Osteocyte (in vitro differentiated cells): Measurements from ENCODE around the gene ANKRD36C. TPM values are rescaled to one million over a fixed set of nuclear protein-coding genes. Genes with fewer than 3 reads are reported as not detected.
A peak's percentile ranks its signal among the peaks of the same experiment; 100 is the strongest.
"Not testable (repeated sequence)": the region's sequence is repeated elsewhere in the genome, so short reads cannot be mapped to it uniquely, and the experiment has no call there.

Experiments
- DNase-seq: peaks from one replicate; pipeline ENCODE4 v3.0.0; 2021; ENCODE audit warnings: mixed read lengths; ENCODE audit not compliant: unreplicated experiment; ENCODE audit errors: extremely low spot score
- H3K27ac Mint-ChIP-seq: one replicate; pipeline ENCODE4 v1.8.0; 2021; ENCODE audit warnings: mild to moderate bottlenecking, mixed read lengths; ENCODE audit not compliant: unreplicated experiment
- H3K27me3 Mint-ChIP-seq: one replicate; pipeline ENCODE4 v1.8.0; 2021; ENCODE audit warnings: mixed read lengths; ENCODE audit not compliant: unreplicated experiment
- H3K36me3 Mint-ChIP-seq: one replicate; pipeline ENCODE4 v1.8.0; 2021; ENCODE audit warnings: mixed read lengths; ENCODE audit not compliant: unreplicated experiment
- H3K4me1 Mint-ChIP-seq: one replicate; pipeline ENCODE4 v1.8.0; 2021; ENCODE audit warnings: mixed read lengths; ENCODE audit not compliant: unreplicated experiment
- H3K4me3 Mint-ChIP-seq: one replicate; pipeline ENCODE4 v1.8.0; 2021; ENCODE audit warnings: mild to moderate bottlenecking, moderate library complexity, mixed read lengths; ENCODE audit not compliant: unreplicated experiment
- H3K9me3 Mint-ChIP-seq: one replicate; pipeline ENCODE4 v1.8.0; 2021; ENCODE audit warnings: mixed read lengths; ENCODE audit not compliant: unreplicated experiment
- total RNA-seq: library from RNA; stranded (reverse); gene quantifications from 2 replicates; pipeline ENCODE4 v1.2.1, GENCODE V29; 2021
- TF ChIP-seq, protein P1 (sequence below): fragments of 200-600 bp; sonication (generic); IDR thresholded peaks from 2 replicates; pipeline ENCODE4 v1.5.0; 2021; ENCODE audit warnings: antibody characterized with exemption, mild to moderate bottlenecking, moderate library complexity

ANKRD36C gene
- total RNA-seq, 1 donor from 2014 or later, result 41.7 TPM

DNA sequence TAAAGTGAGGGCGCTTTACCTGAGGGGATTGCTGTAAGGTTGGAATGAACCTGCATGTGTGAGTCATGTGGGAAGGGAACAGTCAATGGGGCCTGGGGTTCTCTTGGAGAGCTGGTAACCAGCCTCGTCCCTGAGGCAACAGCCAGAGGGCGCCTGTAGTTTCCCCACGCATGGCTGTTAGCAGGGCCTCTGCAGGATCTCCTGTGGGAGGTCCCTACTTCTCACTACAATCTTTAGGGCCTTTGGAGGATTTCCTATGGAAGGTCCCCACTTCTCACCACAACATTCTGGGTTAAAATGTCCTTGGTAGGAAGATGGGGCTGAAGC, 19.5 kb upstream of the ANKRD36C start:
- Mint-ChIP-seq H3K27me3 (peaks cover 13% of the 10 kb centered on the region), H3K4me3 (peak overlapping the region; percentile 54)
- TF ChIP-seq, protein P1, sequence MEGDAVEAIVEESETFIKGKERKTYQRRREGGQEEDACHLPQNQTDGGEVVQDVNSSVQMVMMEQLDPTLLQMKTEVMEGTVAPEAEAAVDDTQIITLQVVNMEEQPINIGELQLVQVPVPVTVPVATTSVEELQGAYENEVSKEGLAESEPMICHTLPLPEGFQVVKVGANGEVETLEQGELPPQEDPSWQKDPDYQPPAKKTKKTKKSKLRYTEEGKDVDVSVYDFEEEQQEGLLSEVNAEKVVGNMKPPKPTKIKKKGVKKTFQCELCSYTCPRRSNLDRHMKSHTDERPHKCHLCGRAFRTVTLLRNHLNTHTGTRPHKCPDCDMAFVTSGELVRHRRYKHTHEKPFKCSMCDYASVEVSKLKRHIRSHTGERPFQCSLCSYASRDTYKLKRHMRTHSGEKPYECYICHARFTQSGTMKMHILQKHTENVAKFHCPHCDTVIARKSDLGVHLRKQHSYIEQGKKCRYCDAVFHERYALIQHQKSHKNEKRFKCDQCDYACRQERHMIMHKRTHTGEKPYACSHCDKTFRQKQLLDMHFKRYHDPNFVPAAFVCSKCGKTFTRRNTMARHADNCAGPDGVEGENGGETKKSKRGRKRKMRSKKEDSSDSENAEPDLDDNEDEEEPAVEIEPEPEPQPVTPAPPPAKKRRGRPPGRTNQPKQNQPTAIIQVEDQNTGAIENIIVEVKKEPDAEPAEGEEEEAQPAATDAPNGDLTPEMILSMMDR, result peak; percentile 34
- not testable (repeated sequence) for DNase-seq, H3K27ac Mint-ChIP-seq, H3K36me3 Mint-ChIP-seq, H3K4me1 Mint-ChIP-seq, H3K9me3 Mint-ChIP-seq

DNA sequence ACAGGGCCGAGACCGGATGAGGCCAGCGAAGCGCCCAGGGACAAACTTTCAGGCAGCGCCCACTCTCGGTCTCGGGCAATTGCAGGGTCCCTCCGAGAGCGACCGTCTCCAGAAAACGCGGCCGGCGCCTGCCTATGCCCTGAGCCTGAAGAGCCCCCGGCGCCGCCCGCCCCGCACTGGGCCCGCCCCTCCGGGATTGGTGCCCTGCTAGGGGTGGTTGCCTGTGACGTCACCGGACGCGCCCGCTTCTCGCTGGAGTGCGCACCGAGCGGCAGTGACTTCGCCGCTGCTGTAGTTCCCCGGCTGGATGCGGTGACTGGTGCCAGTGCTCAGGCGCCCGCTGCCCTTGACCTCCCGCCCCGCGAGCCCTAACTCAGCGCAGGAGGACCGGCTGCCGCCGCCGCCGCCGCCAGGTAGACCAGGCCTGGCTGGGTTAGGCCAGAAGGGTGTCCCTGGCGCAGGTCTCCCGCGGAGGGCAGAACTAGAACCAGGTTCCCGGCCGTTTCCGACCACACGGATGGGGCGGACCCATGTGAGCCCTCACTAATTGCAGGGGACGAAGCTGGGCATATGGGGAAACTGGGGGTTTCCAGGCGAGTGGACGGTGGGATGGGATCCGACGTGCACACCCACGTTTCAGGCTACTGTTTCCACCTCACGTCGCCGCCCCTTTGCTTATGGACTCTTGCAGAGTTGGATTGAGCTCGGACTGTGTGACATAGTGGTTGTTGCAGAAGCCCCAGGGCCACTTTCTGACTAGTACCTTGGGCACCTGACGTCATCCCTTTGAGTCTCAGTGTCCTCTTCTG, 18.9 kb upstream of the ANKRD36C start:
- H3K4me1 Mint-ChIP-seq, H3K36me3 Mint-ChIP-seq, H3K9me3 Mint-ChIP-seq: not testable (repeated sequence)
- peaks cover 19% of the 10 kb centered on the region for H3K27me3 Mint-ChIP-seq
- H3K27ac Mint-ChIP-seq, result peak overlapping the region; percentile 82
- peak overlapping the region; percentile 78 for H3K4me3 Mint-ChIP-seq
- DNase-seq, result peak; percentile 97

DNA sequence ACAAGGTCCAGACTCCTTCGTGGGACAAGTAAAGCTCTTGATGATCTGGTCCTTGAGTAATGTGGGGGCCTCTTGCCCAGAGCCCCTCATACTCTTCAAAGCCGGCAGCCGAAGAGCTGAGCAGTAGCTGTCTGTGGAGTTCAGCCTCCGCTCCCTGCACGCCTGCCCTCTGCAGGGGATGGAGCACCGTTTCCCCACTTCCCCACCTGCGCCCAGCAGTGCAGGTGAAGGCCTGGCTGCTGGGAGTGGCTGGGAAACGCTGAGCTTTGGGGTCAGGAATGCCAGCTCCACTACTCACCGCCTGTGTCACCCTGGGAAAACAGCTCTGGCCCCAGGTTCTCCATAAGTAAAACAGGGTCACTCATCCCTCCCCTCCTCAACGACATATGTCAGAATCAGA, 18.2 kb upstream of the ANKRD36C start:
- Mint-ChIP-seq H3K4me3 (peak overlapping the region; percentile 78), H3K27me3 (peaks cover 25% of the 10 kb centered on the region), H3K27ac (peak overlapping the region; percentile 82)
- not testable (repeated sequence) for H3K9me3 Mint-ChIP-seq, H3K4me1 Mint-ChIP-seq, DNase-seq, H3K36me3 Mint-ChIP-seq

DNA sequence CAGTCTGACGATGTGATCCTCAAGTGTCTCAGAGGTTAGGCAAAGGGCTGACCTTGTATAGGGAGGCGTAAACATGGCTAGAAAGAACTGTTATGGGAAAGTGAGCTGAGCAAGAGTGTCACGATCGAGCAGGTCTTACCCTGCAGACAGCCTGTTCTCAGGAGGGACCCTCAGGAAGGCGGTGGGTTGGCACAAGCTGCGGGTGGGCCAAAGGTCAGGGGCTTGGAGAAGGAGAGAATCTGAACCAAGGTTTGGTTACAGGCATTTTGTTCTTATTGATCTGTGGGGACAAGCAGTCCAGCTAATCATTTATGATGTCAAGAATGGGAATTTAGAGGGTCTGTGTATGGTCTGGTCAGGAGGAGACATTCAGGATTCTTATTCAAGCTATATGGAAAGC, 16.4 kb upstream of the ANKRD36C start:
- H3K9me3 Mint-ChIP-seq, H3K4me1 Mint-ChIP-seq, DNase-seq, H3K36me3 Mint-ChIP-seq, H3K4me3 Mint-ChIP-seq, H3K27ac Mint-ChIP-seq: not testable (repeated sequence)
- peaks cover 34% of the 10 kb centered on the region for H3K27me3 Mint-ChIP-seq

DNA sequence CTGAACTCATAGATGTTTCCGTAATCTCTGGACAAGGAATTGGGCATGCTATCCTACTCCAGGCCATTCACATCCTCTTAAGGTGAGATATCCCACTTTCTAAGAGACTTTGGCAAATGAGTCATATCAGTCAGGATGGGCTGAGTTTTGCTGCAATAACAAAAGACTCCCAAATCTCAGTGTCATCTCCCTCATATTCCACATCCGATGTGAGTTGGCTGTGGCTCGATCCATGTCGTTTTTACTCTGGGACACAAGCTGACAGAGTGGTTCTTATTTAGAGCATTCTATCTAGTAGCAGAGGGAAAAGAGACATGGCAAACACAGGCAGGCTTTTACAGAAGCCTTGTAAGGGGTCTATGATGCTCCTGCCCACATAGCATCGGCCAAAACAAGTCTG, 14.6 kb upstream of the ANKRD36C start:
- H3K27me3 Mint-ChIP-seq, result peaks cover 48% of the 10 kb centered on the region
- not testable (repeated sequence) for H3K4me1 Mint-ChIP-seq, H3K27ac Mint-ChIP-seq, H3K36me3 Mint-ChIP-seq, DNase-seq, H3K9me3 Mint-ChIP-seq, H3K4me3 Mint-ChIP-seq

DNA sequence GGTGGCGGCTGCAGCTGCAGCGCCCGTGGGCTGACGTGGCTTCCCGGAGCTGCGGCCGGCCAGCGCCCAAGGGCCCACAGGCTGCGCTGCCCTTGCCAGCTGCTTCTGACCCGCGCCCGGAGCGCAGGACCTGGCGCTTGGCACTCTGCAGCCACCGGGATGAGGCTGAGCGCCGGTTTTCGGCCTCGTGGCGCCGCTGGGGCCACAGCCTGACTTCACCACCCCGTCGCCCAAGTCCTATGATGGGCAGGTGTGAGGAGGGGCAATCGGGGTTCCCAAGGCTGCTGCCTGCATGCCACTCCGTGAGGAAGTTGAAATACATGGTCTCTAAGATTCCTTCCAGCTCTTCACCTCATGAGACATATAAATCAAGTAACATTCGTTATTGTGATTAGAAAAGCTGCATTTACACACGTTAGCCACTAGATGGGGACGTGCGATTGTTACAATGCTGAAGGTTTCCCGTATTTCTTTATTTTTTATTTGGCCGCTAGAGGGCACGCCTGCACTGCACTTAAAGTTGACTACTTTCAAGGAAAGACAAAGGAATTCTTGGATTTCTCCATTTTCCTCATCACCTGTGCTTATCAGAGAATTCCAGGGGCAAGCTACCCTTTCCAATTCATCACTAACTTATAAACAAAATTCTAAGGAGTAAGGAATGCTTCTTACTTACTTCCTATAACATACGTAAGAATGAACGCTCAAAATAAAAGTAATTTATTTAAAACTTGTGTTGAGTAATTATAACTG, 1.1 kb upstream of the ANKRD36C start:
- not testable (repeated sequence) for H3K9me3 Mint-ChIP-seq, H3K4me1 Mint-ChIP-seq, H3K36me3 Mint-ChIP-seq, DNase-seq
- H3K4me3 Mint-ChIP-seq, result peak overlapping the region; percentile 79
- peak overlapping the region; percentile 90 for H3K27ac Mint-ChIP-seq
- TF ChIP-seq, protein P1, result peak; percentile 79
- H3K27me3 Mint-ChIP-seq, result peaks cover 33% of the 10 kb centered on the region

DNA sequence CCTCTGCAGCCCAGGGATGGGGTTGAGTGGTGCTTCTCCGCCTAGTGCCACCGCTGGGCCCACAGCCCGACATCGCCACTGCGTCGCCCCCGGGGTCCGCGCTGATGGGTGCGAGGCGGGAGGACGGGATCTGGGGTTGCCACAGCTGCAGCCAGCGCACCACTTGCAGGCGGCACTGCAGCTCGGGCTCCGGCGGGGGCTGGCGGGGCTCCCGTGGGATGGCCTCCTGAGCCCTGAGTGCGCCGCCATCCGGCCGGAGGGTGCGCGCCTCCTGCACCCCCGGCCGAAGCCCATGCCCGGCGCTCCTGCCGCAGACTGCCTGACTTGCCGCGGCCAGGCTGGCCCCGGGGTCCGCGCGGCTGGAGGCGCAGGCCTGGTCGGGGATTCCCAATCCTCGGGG, 478 bp upstream of the ANKRD36C start:
- Mint-ChIP-seq H3K27me3 (peaks cover 29% of the 10 kb centered on the region), H3K27ac (peak overlapping the region; percentile 63), H3K4me3 (peak overlapping the region; percentile 79)
- not testable (repeated sequence) for H3K36me3 Mint-ChIP-seq, H3K4me1 Mint-ChIP-seq, DNase-seq, H3K9me3 Mint-ChIP-seq
- TF ChIP-seq, protein P1, result peak; percentile 8

DNA sequence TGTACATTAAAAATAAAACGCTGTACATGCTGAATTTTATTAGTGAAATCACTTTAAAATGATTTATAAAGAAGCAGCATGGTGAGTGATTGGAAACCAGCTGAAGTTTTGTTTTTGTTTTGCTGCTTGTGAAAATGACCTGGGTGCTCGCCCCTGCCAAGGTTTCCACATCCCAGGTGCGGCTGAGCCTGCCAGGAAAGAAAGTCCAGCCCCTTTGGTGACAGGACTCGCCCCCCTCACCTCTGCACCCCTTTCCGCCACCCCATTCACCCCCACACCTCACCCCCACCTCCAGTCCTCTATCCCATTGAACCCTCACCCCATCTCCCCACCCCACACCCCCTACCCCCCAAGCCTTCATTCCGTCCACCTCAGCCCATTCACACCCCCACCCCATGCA, 740 bp downstream of the ANKRD36C start:
- Mint-ChIP-seq H3K4me3 (peak overlapping the region; percentile 45), H3K27me3 (peaks cover 19% of the 10 kb centered on the region)
- not testable (repeated sequence) for DNase-seq, H3K9me3 Mint-ChIP-seq, H3K36me3 Mint-ChIP-seq, H3K27ac Mint-ChIP-seq, H3K4me1 Mint-ChIP-seq

DNA sequence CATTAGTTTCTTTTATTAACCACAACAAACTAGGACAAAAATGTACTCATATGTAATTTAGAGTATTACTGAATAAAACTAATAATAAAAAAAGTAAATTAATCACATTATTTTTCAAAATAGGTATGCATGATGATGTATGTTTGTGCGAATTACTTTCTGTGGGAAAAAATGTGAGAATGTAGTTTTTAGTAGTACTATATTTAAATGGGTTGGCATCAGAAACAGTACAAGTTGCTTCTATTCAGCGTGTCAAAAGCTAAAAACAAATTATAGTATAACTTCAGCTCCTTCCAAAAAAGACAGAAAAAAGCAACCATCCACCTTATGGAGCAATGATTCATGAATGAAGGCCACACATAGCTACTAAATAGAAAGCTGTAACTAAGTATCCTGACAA, 40.0 kb downstream of the ANKRD36C start:
- H3K27ac Mint-ChIP-seq, H3K36me3 Mint-ChIP-seq, H3K4me1 Mint-ChIP-seq, H3K9me3 Mint-ChIP-seq, H3K27me3 Mint-ChIP-seq, DNase-seq, H3K4me3 Mint-ChIP-seq: not testable (repeated sequence)
